KMS-11 (cell line): ENCODE measurements around the gene MCCC1.

Source experiments
- H2AFZ ChIP-seq: fragments of 200-600 bp; sonication (generic); 2 replicates; pipeline ENCODE4 v1.6.1; 2016; ENCODE audit warnings: antibody characterized with exemption, mixed run types, low read depth
- H3K27ac ChIP-seq: fragments of 200-600 bp; sonication (generic); 2 replicates; pipeline ENCODE4 v1.6.1; 2016; ENCODE audit warnings: mild to moderate bottlenecking, mixed run types
- H3K27me3 ChIP-seq: fragments of 200-600 bp; sonication (generic); 2 replicates; pipeline ENCODE4 v1.6.1; 2017; ENCODE audit warnings: mild to moderate bottlenecking, low read depth, mixed run types, moderate library complexity; ENCODE audit not compliant: insufficient read depth
- H3K36me3 ChIP-seq: fragments of 200-600 bp; sonication (generic); 2 replicates; pipeline ENCODE4 v1.6.1; 2017; ENCODE audit warnings: mild to moderate bottlenecking, mixed run types; ENCODE audit not compliant: insufficient read depth
- H3K4me1 ChIP-seq: fragments of 200-600 bp; sonication (generic); 2 replicates; pipeline ENCODE4 v1.6.1; 2016; ENCODE audit warnings: mild to moderate bottlenecking, low read depth, mixed run types; ENCODE audit not compliant: poor library complexity, severe bottlenecking
- H3K4me2 ChIP-seq: fragments of 200-600 bp; sonication (generic); 2 replicates; pipeline ENCODE4 v1.7.0; 2016; ENCODE audit warnings: mild to moderate bottlenecking, mixed run types
- H3K4me3 ChIP-seq: fragments of 200-600 bp; sonication (generic); IDR thresholded peaks from 2 replicates; pipeline ENCODE4 v1.6.1; 2017; ENCODE audit warnings: low read depth, low read length, mixed read lengths; ENCODE audit not compliant: insufficient read depth
- H3K79me2 ChIP-seq: fragments of 200-600 bp; sonication (generic); 2 replicates; pipeline ENCODE4 v1.6.1; 2016; ENCODE audit warnings: low read depth, mixed run types; ENCODE audit not compliant: insufficient read depth
- H3K9ac ChIP-seq: fragments of 200-600 bp; sonication (generic); 2 replicates; pipeline ENCODE4 v1.6.1; 2016; ENCODE audit warnings: mild to moderate bottlenecking, mixed run types
- H4K20me1 ChIP-seq: fragments of 200-600 bp; sonication (generic); 2 replicates; pipeline ENCODE4 v1.6.1; 2016; ENCODE audit warnings: mild to moderate bottlenecking, mixed run types; ENCODE audit not compliant: insufficient read depth
- CTCF ChIP-seq: fragments of 200-600 bp; sonication (generic); conservative IDR thresholded peaks from 2 replicates; pipeline ENCODE4 v1.6.1; 2017; ENCODE audit warnings: low read depth, mild to moderate bottlenecking, antibody characterized with exemption, low read length, moderate library complexity, mixed read lengths

MCCC1 gene

DNA sequence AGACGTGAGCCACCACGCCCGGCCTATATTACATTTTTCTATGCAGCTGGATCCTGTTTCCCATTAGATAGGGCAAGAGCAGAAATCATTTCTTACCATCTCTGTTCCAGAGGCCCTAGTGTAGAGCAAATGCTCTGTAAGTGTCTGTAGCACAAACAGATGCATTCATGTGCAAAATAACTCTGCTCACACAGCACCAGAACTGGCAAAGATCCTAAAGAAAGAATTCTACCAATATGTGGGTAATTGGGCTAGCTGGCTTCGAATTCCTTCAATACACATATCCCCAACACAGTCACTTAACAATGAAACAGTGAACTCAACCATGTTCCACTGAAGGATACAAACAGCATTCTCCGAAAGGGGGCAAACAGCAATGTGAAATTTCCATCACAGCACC lies 86.2 kb downstream of the MCCC1 start:
- no peaks in the 10 kb centered on the region for H4K20me1 ChIP-seq

DNA sequence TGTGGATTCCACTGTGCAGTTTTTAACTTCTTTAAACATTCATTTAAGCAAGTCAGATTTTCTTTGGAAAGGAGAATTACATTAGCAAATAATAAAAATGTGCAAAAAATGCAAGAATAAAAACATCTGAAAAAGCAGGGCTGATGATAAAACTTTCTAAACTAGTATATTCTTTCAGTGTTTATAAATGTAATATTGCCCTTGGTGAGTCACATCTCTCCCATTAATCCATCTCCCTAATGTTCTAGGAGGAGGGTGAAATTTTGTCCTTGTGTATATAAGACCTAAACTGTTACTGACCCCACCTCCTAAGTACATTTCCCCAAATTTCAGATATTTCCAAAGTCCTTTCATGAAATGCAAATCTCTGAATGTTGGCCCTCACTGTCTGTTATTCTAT lies 90.5 kb downstream of the MCCC1 start:
- no peaks in the 10 kb centered on the region for H4K20me1 ChIP-seq
- H3K4me1 ChIP-seq = no peaks in the 10 kb centered on the region
- H3K4me3 ChIP-seq = no peak overlapping the region
- H3K27ac ChIP-seq = no peak overlapping the region
- no peak overlapping the region for H3K4me2 ChIP-seq
- no peaks in the 10 kb centered on the region for H3K79me2 ChIP-seq
- TF ChIP-seq CTCF = no peak
- no peaks in the 10 kb centered on the region for H3K36me3 ChIP-seq
- H2AFZ ChIP-seq = no peak overlapping the region
- H3K9ac ChIP-seq = no peak overlapping the region
- no peaks in the 10 kb centered on the region for H3K27me3 ChIP-seq

More for the DNA sequence above, 86.2 kb downstream of the MCCC1 start:
- H3K27me3 ChIP-seq = no peaks in the 10 kb centered on the region
- no peaks in the 10 kb centered on the region for H3K4me1 ChIP-seq
- no peak overlapping the region for H3K4me2 ChIP-seq
- H3K36me3 ChIP-seq = no peaks in the 10 kb centered on the region
- H2AFZ ChIP-seq = no peak overlapping the region
- no peak overlapping the region for H3K27ac ChIP-seq
- H3K9ac ChIP-seq = no peak overlapping the region
- no peak overlapping the region for H3K4me3 ChIP-seq
- TF ChIP-seq CTCF = no peak
- H3K79me2 ChIP-seq = no peaks in the 10 kb centered on the region

GRCh38 chr3:183008303-183008702 lies 91.0 kb downstream of the MCCC1 start:
- no peaks in the 10 kb centered on the region for H3K4me1 ChIP-seq
- H3K79me2 ChIP-seq = no peaks in the 10 kb centered on the region
- no peak for TF ChIP-seq CTCF
- H3K27ac ChIP-seq = no peak overlapping the region
- H2AFZ ChIP-seq = no peak overlapping the region
- H3K9ac ChIP-seq = no peak overlapping the region
- H3K4me2 ChIP-seq = no peak overlapping the region
- no peaks in the 10 kb centered on the region for H3K27me3 ChIP-seq
- H3K36me3 ChIP-seq = no peaks in the 10 kb centered on the region
- no peaks in the 10 kb centered on the region for H4K20me1 ChIP-seq
- no peak overlapping the region for H3K4me3 ChIP-seq

GRCh38 chr3:183006396-183007002 lies 92.8 kb downstream of the MCCC1 start:
- Histone ChIP-seq H3K4me1 (no peaks in the 10 kb centered on the region), H3K27me3 (no peaks in the 10 kb centered on the region), H3K4me2 (no peak overlapping the region), H3K27ac (no peak overlapping the region), H4K20me1 (no peaks in the 10 kb centered on the region), H3K9ac (no peak overlapping the region), H3K79me2 (no peaks in the 10 kb centered on the region), H3K4me3 (no peak overlapping the region), H3K36me3 (no peaks in the 10 kb centered on the region), H2AFZ (no peak overlapping the region)
- TF ChIP-seq CTCF = no peak
